Measurements from ENCODE around the gene EIF2B4.

DNA sequence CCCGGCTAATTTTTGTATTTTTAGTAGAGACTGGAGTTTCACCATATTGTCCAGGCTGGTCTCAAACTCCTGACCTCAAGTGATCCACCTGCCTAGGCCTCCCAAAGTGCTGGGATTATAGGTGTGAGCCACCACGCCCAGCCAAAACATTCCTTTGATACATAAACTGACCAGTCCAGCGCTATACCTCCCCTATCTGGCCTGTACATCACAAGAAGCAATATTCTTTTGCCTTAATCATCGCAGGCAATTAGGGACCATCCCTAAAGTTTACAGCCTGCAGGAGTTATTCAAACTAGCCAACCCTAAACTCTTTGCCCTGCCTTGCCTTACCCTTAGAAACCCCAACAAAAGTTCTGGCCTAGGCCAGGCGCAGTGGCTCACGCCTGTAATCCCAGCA lies 46.0 kb upstream of the EIF2B4 start:
- TF ChIP-seq, protein P1, sequence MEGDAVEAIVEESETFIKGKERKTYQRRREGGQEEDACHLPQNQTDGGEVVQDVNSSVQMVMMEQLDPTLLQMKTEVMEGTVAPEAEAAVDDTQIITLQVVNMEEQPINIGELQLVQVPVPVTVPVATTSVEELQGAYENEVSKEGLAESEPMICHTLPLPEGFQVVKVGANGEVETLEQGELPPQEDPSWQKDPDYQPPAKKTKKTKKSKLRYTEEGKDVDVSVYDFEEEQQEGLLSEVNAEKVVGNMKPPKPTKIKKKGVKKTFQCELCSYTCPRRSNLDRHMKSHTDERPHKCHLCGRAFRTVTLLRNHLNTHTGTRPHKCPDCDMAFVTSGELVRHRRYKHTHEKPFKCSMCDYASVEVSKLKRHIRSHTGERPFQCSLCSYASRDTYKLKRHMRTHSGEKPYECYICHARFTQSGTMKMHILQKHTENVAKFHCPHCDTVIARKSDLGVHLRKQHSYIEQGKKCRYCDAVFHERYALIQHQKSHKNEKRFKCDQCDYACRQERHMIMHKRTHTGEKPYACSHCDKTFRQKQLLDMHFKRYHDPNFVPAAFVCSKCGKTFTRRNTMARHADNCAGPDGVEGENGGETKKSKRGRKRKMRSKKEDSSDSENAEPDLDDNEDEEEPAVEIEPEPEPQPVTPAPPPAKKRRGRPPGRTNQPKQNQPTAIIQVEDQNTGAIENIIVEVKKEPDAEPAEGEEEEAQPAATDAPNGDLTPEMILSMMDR (IDR thresholded peaks at IDR 0.05; ENCODE audit: control extremely low read depth in 1 of 3, insufficient read depth in 1 of 3, low read depth in 1 of 3, low read length in 3 of 3) = no peak
- TF ChIP-seq CEBPB (IDR thresholded peaks at IDR 0.05; ENCODE audit: low read depth, low read length) = no peak
- no peak for TF ChIP-seq NRF1 (IDR thresholded peaks at IDR 0.05; ENCODE audit: low read depth, low read length)
- no peak for TF ChIP-seq RFX5 (IDR thresholded peaks at IDR 0.05; ENCODE audit: borderline replicate concordance, low read depth, low read length)
- TF ChIP-seq CHD1 (IDR thresholded peaks at IDR 0.05; ENCODE audit: low read depth, low read length) = no peak
- no peak for TF ChIP-seq EZH2 (IDR thresholded peaks at IDR 0.05; ENCODE audit: low read depth, low read length, severe bottlenecking)
- TF ChIP-seq POLR2A (IDR thresholded peaks at IDR 0.05; ENCODE audit: control extremely low read depth in 1 of 2, low read depth in 2 of 2, low read length in 2 of 2) = no peak
- no peak for TF ChIP-seq SAP30 (IDR thresholded peaks at IDR 0.05; ENCODE audit: insufficient read depth, insufficient replicate concordance, low read length)
